ENCODE results near the gene PKHD1.

- TF ChIP-seq POLR2AphosphoS5 (IDR thresholded peaks at IDR 0.05) (no peak), CTCF (IDR thresholded peaks at IDR 0.05) (no peak), EP300 (IDR thresholded peaks at IDR 0.05; ENCODE audit: low read depth) (no peak)
These were observed 222.2 kb downstream of the PKHD1 start for GRCh38 chr6:51865176-51865575.
